ENCODE results near the gene RHBDL1.

RHBDL1 gene

GRCh38 chr16:714079-714478 is 38.6 kb downstream of the RHBDL1 start:
- no CpG with 5 or more reads among the region's 11 CpGs for WGBS, 2 donors (ENCODE audit: extremely low coverage in 2 of 2, insufficient read length in 2 of 2, insufficient replicate concordance in 1 of 2)
- peak overlapping the region; percentile 93 for H3K18ac ChIP-seq (ENCODE audit: low read length)
- H3K9me3 ChIP-seq (replicated peaks in 1 of 2; ENCODE audit: control insufficient read depth in 2 of 2, insufficient read depth in 1 of 2, low read depth in 1 of 2, low read length in 2 of 2), result no peaks in the 10 kb centered on the region
- H3K4ac ChIP-seq (ENCODE audit: low read length), result peak overlapping the region; percentile 84
- H3K79me1 ChIP-seq (ENCODE audit: low read depth, low read length), result peaks cover 28% of the 10 kb centered on the region
- H3K4me3 ChIP-seq (ENCODE audit: low read length in 2 of 2), result peak overlapping the region in 1 of 2 donors; percentile 62
- peak overlapping the region; percentile 87 for H2BK120ac ChIP-seq (ENCODE audit: low read depth, low read length)
- H2AFZ ChIP-seq (ENCODE audit: low read length), result peak overlapping the region; percentile 90
- peaks cover 50 to 64% of the 10 kb centered on the region in 2 donors for H3K4me1 ChIP-seq (ENCODE audit: control insufficient read depth in 2 of 2, insufficient read depth in 1 of 2, low read depth in 1 of 2, low read length in 2 of 2)
- no peak for DNase-seq (ENCODE audit: low spot score)
- peak overlapping the region; percentile 75 for H2BK5ac ChIP-seq (ENCODE audit: low read length)
- H3K27me3 ChIP-seq (ENCODE audit: control insufficient read depth in 3 of 3, insufficient read depth in 3 of 3, low read depth in 1 of 3, low read length in 3 of 3), result peaks cover 0 to 10% (median 0%) of the 10 kb centered on the region in 3 experiments
- peak overlapping the region; percentile 86 for H4K8ac ChIP-seq (ENCODE audit: low read depth, low read length)
- H2BK15ac ChIP-seq (ENCODE audit: low read length), result peak overlapping the region; percentile 99
- no peak overlapping the region for H3K14ac ChIP-seq (ENCODE audit: low read length)
- H3K36me3 ChIP-seq (replicated peaks in 1 of 2; ENCODE audit: control insufficient read depth in 2 of 2, insufficient read depth in 2 of 2, low read length in 2 of 2), result peaks cover 11 to 27% of the 10 kb centered on the region in 2 donors
- H3K4me2 ChIP-seq (ENCODE audit: insufficient read depth, low read length, poor library complexity, severe bottlenecking), result peak overlapping the region; percentile 62
- no peak overlapping the region for H3K27ac ChIP-seq (replicated peaks; ENCODE audit: low read length)
- peak overlapping the region; percentile 75 for H2BK12ac ChIP-seq (ENCODE audit: low read length)
- peak overlapping the region; percentile 98 for H2AK5ac ChIP-seq (ENCODE audit: low read depth, low read length)
- peak overlapping the region; percentile 55 for H3K23ac ChIP-seq (ENCODE audit: low read depth, low read length, poor library complexity)
- H4K91ac ChIP-seq (ENCODE audit: low read depth, low read length, poor library complexity), result peak overlapping the region; percentile 85
- H3K9ac ChIP-seq (ENCODE audit: low read depth, low read length, poor library complexity), result peak overlapping the region; percentile 24

GRCh38 chr16:714558-715476 is 39.3 kb downstream of the RHBDL1 start, which contains the start of gene METRN:
METRN (plus strand) TSS chr16:715118; CDS start chr16:715290, 172 bp downstream.
- Histone ChIP-seq H3K18ac (ENCODE audit: low read length) (peak within 1 kb of the TSS; percentile 100), H3K27ac (replicated peaks; ENCODE audit: low read length) (peak within 1 kb of the TSS; percentile 97), H3K36me3 (replicated peaks in 1 of 2; ENCODE audit: control insufficient read depth in 2 of 2, insufficient read depth in 2 of 2, low read length in 2 of 2) (peaks cover 11 to 28% of the 10 kb centered on the region in 2 donors), H3K23ac (ENCODE audit: low read depth, low read length, poor library complexity) (peak within 1 kb of the TSS; percentile 89), H3K4me2 (ENCODE audit: insufficient read depth, low read length, poor library complexity, severe bottlenecking) (peak within 1 kb of the TSS; percentile 99), H3K9ac (ENCODE audit: low read depth, low read length, poor library complexity) (peak within 1 kb of the TSS; percentile 98), H2BK120ac (ENCODE audit: low read depth, low read length) (peak within 1 kb of the TSS; percentile 100), H2BK15ac (ENCODE audit: low read length) (peak within 1 kb of the TSS; percentile 99), H2AFZ (ENCODE audit: low read length) (peak within 1 kb of the TSS; percentile 90), H3K4me1 (ENCODE audit: control insufficient read depth in 2 of 2, insufficient read depth in 1 of 2, low read depth in 1 of 2, low read length in 2 of 2) (peaks cover 51 to 64% of the 10 kb centered on the region in 2 donors), H2AK5ac (ENCODE audit: low read depth, low read length) (peak within 1 kb of the TSS; percentile 100), H3K4ac (ENCODE audit: low read length) (peak within 1 kb of the TSS; percentile 100), H3K27me3 (ENCODE audit: control insufficient read depth in 3 of 3, insufficient read depth in 3 of 3, low read depth in 1 of 3, low read length in 3 of 3) (peaks cover 0 to 7% (median 0%) of the 10 kb centered on the region in 3 experiments), H3K79me1 (ENCODE audit: low read depth, low read length) (peaks cover 32% of the 10 kb centered on the region), H2BK5ac (ENCODE audit: low read length) (peak within 1 kb of the TSS; percentile 100), H2BK12ac (ENCODE audit: low read length) (peak within 1 kb of the TSS; percentile 100), H4K8ac (ENCODE audit: low read depth, low read length) (peak within 1 kb of the TSS; percentile 86), H3K14ac (ENCODE audit: low read length) (peak within 1 kb of the TSS; percentile 71), H3K4me3 (ENCODE audit: low read length in 2 of 2) (peak within 1 kb of the TSS; percentile 62 to 96), H3K9me3 (replicated peaks in 1 of 2; ENCODE audit: control insufficient read depth in 2 of 2, insufficient read depth in 1 of 2, low read depth in 1 of 2, low read length in 2 of 2) (no peaks in the 10 kb centered on the region), H4K91ac (ENCODE audit: low read depth, low read length, poor library complexity) (peak within 1 kb of the TSS; percentile 85)
- no CpG with 5 or more reads among the region's 108 CpGs for WGBS, 2 donors (ENCODE audit: extremely low coverage in 2 of 2, insufficient read length in 2 of 2, insufficient replicate concordance in 1 of 2)
- DNase-seq (ENCODE audit: low spot score), result peak; percentile 87

GRCh38 chr16:715477-716199 is 40.2 kb downstream of the RHBDL1 start:
- Histone ChIP-seq H2AK5ac (ENCODE audit: low read depth, low read length) (peak overlapping the region; percentile 100), H3K4me2 (ENCODE audit: insufficient read depth, low read length, poor library complexity, severe bottlenecking) (peak overlapping the region; percentile 99), H2BK15ac (ENCODE audit: low read length) (peak overlapping the region; percentile 99), H3K23ac (ENCODE audit: low read depth, low read length, poor library complexity) (peak overlapping the region; percentile 89), H2BK120ac (ENCODE audit: low read depth, low read length) (peak overlapping the region; percentile 100), H4K8ac (ENCODE audit: low read depth, low read length) (peak overlapping the region; percentile 82), H3K27me3 (ENCODE audit: control insufficient read depth in 3 of 3, insufficient read depth in 3 of 3, low read depth in 1 of 3, low read length in 3 of 3) (peaks cover 0 to 7% (median 0%) of the 10 kb centered on the region in 3 experiments), H3K18ac (ENCODE audit: low read length) (peak overlapping the region; percentile 100), H2BK5ac (ENCODE audit: low read length) (peak overlapping the region; percentile 100), H3K79me1 (ENCODE audit: low read depth, low read length) (peaks cover 35% of the 10 kb centered on the region), H3K4ac (ENCODE audit: low read length) (peak overlapping the region; percentile 100), H3K14ac (ENCODE audit: low read length) (peak overlapping the region; percentile 71), H3K9ac (ENCODE audit: low read depth, low read length, poor library complexity) (peak overlapping the region; percentile 98), H2AFZ (ENCODE audit: low read length) (no peak overlapping the region), H2BK12ac (ENCODE audit: low read length) (peak overlapping the region; percentile 100), H3K36me3 (replicated peaks in 1 of 2; ENCODE audit: control insufficient read depth in 2 of 2, insufficient read depth in 2 of 2, low read length in 2 of 2) (peaks cover 11 to 28% of the 10 kb centered on the region in 2 donors), H3K4me3 (ENCODE audit: low read length in 2 of 2) (peak overlapping the region; percentile 62 to 96), H3K27ac (replicated peaks; ENCODE audit: low read length) (peak overlapping the region; percentile 97), H3K9me3 (replicated peaks in 1 of 2; ENCODE audit: control insufficient read depth in 2 of 2, insufficient read depth in 1 of 2, low read depth in 1 of 2, low read length in 2 of 2) (no peaks in the 10 kb centered on the region), H3K4me1 (ENCODE audit: control insufficient read depth in 2 of 2, insufficient read depth in 1 of 2, low read depth in 1 of 2, low read length in 2 of 2) (peaks cover 47 to 61% of the 10 kb centered on the region in 2 donors), H4K91ac (ENCODE audit: low read depth, low read length, poor library complexity) (no peak overlapping the region)
- no peak for DNase-seq (ENCODE audit: low spot score)
- no CpG with 5 or more reads among the region's 74 CpGs for WGBS, 2 donors (ENCODE audit: extremely low coverage in 2 of 2, insufficient read length in 2 of 2, insufficient replicate concordance in 1 of 2)

Measured in neuronal stem cell (in vitro differentiated cells).